ENCODE results near the gene NCKIPSD.

Gene NCKIPSD

GRCh38 chr3:48707157-48707556 lies 21.4 kb upstream of the NCKIPSD start:
- no peak overlapping the region for H3K4me3 ChIP-seq (ENCODE audit: low read depth, low read length)
- no peak for DNase-seq (ENCODE audit: low read depth)
- no peak for TF ChIP-seq CTCF (IDR thresholded peaks at IDR 0.05; ENCODE audit: control insufficient read depth, extremely low read depth, insufficient read depth)

GRCh38 chr3:48702320-48702920 lies 16.7 kb upstream of the NCKIPSD start:
- no peak for TF ChIP-seq CTCF (IDR thresholded peaks at IDR 0.05; ENCODE audit: control insufficient read depth, extremely low read depth, insufficient read depth)
- H3K4me3 ChIP-seq (ENCODE audit: low read depth, low read length), result no peak overlapping the region
- DNase-seq (ENCODE audit: low read depth), result no peak

- TF ChIP-seq CTCF (IDR thresholded peaks at IDR 0.05; ENCODE audit: control insufficient read depth, extremely low read depth, insufficient read depth), result no peak
- DNase-seq (ENCODE audit: low read depth), result no peak
- H3K4me3 ChIP-seq (ENCODE audit: low read depth, low read length), result no peak overlapping the region
Observed at GRCh38 chr3:48700731-48701405, 15.2 kb upstream of the NCKIPSD start.

GRCh38 chr3:48698891-48699290 lies 13.2 kb upstream of the NCKIPSD start:
- no peak for DNase-seq (ENCODE audit: low read depth)
- TF ChIP-seq CTCF (IDR thresholded peaks at IDR 0.05; ENCODE audit: control insufficient read depth, extremely low read depth, insufficient read depth), result no peak
- no peak overlapping the region for H3K4me3 ChIP-seq (ENCODE audit: low read depth, low read length)

GRCh38 chr3:48697952-48698351 lies 12.2 kb upstream of the NCKIPSD start:
- no peak for DNase-seq (ENCODE audit: low read depth)
- no peak for TF ChIP-seq CTCF (IDR thresholded peaks at IDR 0.05; ENCODE audit: control insufficient read depth, extremely low read depth, insufficient read depth)

GRCh38 chr3:48696601-48697000 lies 10.9 kb upstream of the NCKIPSD start:
- no peak for DNase-seq (ENCODE audit: low read depth)
- TF ChIP-seq CTCF (IDR thresholded peaks at IDR 0.05; ENCODE audit: control insufficient read depth, extremely low read depth, insufficient read depth), result no peak
- H3K4me3 ChIP-seq (ENCODE audit: low read depth, low read length), result no peak overlapping the region

More at GRCh38 chr3:48697952-48698351, 12.2 kb upstream of the NCKIPSD start:
- H3K4me3 ChIP-seq (ENCODE audit: low read depth, low read length), result no peak overlapping the region

DNA sequence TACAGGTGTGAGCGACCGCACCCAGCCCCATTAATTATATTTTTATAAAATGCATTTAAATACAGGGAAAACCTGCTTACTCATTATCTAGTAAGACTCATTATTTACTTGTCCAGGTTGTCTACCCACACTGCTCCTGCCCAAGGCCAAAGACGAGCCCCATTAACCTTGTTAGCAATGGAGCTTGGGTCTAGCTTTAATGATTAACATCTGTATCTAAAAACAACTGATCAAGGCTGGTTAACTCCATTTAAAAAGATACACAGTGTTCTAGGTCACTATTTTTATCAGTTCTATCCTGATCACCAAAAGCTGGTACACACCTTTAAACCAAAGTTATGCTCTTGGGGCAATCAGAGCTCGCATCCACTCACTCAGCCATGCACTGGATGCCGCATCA lies 10.4 kb upstream of the NCKIPSD start:
- no peak overlapping the region for H3K4me3 ChIP-seq (ENCODE audit: low read depth, low read length)
- no peak for DNase-seq (ENCODE audit: low read depth)
- TF ChIP-seq CTCF (IDR thresholded peaks at IDR 0.05; ENCODE audit: control insufficient read depth, extremely low read depth, insufficient read depth), result no peak
